AG04449 (cell line): ENCODE data around the gene CD207.

Experiments used
- CTCF ChIA-PET: fragments of 350-600 bp; formaldehyde crosslinking; extraction: SDS; loops from one replicate; lab custom pipeline; 2021; ENCODE audit warnings: antibody characterized with exemption; lab: Yijun Ruan, JAX
- POLR2A ChIA-PET: fragments of 400-600, 350-600 bp; formaldehyde crosslinking; extraction: SDS; loops from one replicate; lab custom pipeline; 2020; ENCODE audit warnings: antibody characterized with exemption, inconsistent platforms; lab: Yijun Ruan, JAX
- DNase-seq: peaks from one replicate; pipeline ENCODE4 v3.0.0-alpha.2; 2010; ENCODE audit warnings: low read depth, low spot score
- H3K4me3 ChIP-seq: 2 replicates; pipeline ENCODE4 v1.5.1; 2011; ENCODE audit warnings: low read depth, mild to moderate bottlenecking, control low read depth, low read length
- TF ChIP-seq, protein P1 (sequence below): IDR thresholded peaks from one replicate; pipeline ENCODE4 v1.5.1; 2011; ENCODE audit warnings: mild to moderate bottlenecking, moderate library complexity, low read length, control low read depth, inconsistent platforms; ENCODE audit not compliant: insufficient read depth; ENCODE audit errors: missing control alignments

The CD207 gene

DNA sequence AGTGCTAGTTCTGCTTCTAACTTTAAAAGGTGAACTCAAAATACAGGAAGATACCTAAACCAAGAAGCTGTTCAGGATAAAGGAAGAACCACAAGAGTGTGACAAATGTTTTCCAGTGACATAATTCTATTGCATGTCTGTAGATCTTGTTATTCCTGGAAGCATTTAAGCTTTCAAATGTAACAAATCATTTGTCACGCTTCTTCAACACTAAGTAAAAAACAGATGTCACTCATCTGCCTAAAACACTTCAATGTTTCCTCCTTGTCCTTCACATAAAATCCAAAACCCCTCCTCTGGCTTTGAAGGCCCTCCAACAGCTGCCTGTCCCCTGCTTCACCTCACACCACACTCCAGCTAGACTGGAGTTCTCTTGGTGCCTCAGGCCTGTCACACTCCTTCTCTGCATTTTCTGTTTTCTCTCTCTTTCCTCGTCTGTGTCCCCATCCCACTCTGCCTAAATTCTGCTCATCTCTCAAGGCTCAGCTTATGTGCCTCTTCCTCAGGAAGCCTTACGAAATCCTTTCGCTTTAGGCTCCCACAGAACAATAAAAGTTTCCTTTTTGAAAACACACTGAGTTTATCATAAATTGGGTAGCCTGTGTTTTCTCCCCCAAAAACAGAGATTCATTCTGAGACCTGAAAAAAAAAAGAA is 8.8 kb downstream of the CD207 start:
- DNase-seq, result no peak
- ChIA-PET CTCF (interaction anchor here (0.7 to 1.5 kb wide), 3 partner anchors 35 to 122 kb away, joined by 3 to 4 read pairs (median 3); no protein-coding TSS in a partner anchor), POLR2A (no interaction called here)
- TF ChIP-seq, protein P1, sequence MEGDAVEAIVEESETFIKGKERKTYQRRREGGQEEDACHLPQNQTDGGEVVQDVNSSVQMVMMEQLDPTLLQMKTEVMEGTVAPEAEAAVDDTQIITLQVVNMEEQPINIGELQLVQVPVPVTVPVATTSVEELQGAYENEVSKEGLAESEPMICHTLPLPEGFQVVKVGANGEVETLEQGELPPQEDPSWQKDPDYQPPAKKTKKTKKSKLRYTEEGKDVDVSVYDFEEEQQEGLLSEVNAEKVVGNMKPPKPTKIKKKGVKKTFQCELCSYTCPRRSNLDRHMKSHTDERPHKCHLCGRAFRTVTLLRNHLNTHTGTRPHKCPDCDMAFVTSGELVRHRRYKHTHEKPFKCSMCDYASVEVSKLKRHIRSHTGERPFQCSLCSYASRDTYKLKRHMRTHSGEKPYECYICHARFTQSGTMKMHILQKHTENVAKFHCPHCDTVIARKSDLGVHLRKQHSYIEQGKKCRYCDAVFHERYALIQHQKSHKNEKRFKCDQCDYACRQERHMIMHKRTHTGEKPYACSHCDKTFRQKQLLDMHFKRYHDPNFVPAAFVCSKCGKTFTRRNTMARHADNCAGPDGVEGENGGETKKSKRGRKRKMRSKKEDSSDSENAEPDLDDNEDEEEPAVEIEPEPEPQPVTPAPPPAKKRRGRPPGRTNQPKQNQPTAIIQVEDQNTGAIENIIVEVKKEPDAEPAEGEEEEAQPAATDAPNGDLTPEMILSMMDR, result no peak
- no peak overlapping the region for H3K4me3 ChIP-seq

DNA sequence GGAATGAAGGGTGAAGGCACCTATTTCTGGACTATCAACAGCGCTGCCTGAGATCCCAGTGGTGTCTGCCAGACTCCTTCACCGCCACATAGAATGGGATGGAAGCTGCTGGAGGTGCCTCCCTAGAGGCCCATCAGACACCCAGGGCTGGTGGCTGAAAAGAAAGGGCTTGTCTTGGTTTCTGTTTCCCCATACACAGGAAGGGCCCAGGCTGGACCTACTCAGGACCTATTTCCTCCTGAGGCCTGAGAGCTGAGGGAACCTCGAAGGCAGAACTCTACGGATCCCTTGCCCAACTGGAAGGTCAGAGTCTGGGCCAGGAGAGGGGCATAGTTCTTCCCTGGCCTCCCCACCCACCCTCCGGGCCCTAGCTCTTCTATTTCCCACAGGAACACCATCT is 12.4 kb downstream of the CD207 start:
- no peak for DNase-seq
- POLR2A ChIA-PET, result no interaction called here
- CTCF ChIA-PET, result no interaction called here
- TF ChIP-seq, protein P1, result no peak
- no peak overlapping the region for H3K4me3 ChIP-seq

DNA sequence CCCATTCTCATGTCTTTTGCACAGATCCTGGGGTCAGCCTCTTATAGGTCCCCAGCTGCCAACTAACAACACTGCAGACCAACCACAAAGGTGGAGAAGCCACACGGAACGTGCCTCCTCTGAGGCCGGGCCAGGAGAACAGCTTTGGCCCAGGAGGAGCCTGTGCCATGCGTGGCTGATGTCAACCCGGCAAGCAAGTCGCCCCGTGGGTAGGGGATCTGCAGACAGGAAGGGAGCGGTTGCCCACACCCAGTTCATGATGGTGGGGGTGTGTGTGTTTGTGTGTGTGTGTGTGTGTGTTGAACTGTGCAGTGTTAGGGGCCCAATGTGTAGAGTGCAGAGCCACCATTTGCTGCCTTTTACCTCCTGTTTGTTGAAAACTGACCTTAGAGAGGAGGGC is 12.8 kb downstream of the CD207 start:
- no peak for DNase-seq
- TF ChIP-seq, protein P1, result no peak
- ChIA-PET POLR2A (no interaction called here), CTCF (no interaction called here)
- no peak overlapping the region for H3K4me3 ChIP-seq

DNA sequence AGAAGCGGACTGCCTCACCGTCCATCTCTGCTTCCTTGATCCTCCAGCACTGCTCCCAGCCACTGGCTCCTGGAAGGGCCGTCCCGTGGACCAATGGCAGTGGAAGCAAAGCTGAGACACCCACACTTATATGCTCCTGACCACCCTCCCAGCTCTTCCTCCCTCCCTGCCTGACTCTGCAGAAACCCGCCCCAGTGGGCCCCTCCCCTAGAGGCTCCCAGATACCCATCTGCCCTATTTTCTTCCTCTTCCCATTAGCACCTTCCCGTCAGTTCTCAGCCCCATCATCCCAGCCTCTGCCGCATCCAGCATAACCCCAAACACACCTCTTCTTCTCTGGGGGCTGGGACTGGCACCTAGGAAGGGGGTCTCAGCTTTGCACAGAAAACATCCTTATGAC is 15.1 kb downstream of the CD207 start, which contains the start of gene CLEC4F:
CLEC4F (minus strand) TSS at position 101 of the 400 bp plus-strand sequence; CDS start at position 25, 76 bp downstream.
- TF ChIP-seq, protein P1, result no peak
- ChIA-PET POLR2A (no interaction called here), CTCF (no interaction called here)
- no peak within 1 kb of the TSS for H3K4me3 ChIP-seq
- DNase-seq, result no peak

DNA sequence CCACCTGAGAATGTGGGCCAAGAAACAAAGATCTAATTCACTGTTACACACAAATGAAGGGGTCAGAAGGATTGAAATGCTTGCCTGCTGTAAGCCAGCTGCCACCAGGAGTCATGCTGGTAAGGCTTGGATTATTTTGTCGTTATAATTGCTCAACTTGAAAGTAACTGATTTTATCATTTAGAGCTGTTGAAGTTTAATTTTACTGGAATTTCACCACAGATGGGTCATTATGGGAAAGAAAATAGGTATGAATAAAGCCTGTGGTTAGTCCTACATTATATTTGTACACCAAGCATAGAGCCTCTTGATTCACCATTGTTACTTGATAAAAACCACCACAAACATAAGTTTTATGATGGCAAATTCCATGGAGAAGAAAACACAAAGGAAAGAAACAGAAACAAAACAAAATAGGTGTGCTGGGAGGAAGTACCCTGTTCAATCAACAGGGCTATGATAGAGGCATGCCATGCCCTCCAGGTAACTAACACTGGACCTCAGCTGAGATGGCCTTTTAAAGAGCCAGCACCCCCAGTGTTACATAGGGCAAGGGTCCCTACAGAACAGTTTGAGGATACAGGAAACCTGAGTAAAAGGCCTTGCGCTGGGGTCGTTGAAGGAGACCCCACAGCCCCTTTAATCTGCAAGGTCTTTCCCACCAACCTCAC is 18.2 kb downstream of the CD207 start:
- DNase-seq, result no peak
- TF ChIP-seq, protein P1, result no peak
- H3K4me3 ChIP-seq, result no peak overlapping the region
- ChIA-PET POLR2A (no interaction called here), CTCF (no interaction called here)

DNA sequence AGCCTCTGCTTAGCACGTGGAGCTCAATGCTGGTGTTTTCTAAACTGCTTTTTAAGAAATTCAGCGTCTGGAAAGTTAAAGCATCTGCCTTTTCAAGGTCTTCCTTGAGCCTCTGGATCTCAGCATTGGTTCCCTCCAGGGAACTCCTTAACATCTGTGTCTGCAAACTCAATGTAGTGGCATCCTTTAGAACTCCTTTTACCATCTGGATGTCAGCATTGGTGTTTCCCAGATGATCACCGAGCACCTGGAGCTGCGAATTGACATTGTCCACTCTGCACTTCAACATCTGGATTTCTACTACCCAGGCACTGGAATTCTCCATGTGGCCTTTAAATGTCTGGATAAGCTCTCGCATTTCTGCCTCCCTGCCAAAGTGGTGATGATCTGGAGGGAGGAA is 18.9 kb downstream of the CD207 start:
- CTCF ChIA-PET, result no interaction called here
- POLR2A ChIA-PET, result no interaction called here
- DNase-seq, result no peak
- TF ChIP-seq, protein P1, result no peak
- H3K4me3 ChIP-seq, result no peak overlapping the region
